Loucy (cell line): Measurements from ENCODE around the gene PRRG3.

ENCODE experiments used
- H2AFZ ChIP-seq: fragments of 200-600 bp; sonication (generic); 2 replicates; pipeline ENCODE4 v1.6.0; 2016; ENCODE audit warnings: antibody characterized with exemption, mild to moderate bottlenecking, low read length, moderate library complexity
- H3F3A ChIP-seq: fragments of 200-600 bp; 2 replicates; pipeline ENCODE4 v1.6.0; 2016; ENCODE audit warnings: antibody characterized with exemption, low read depth, mild to moderate bottlenecking
- H3K27me3 ChIP-seq: fragments of 200-600 bp; sonication (generic); 2 replicates; pipeline ENCODE4 v1.6.1; 2014; ENCODE audit warnings: low read length, mild to moderate bottlenecking; ENCODE audit not compliant: insufficient read depth, poor library complexity, severe bottlenecking
- H3K36me3 ChIP-seq: fragments of 200-600 bp; sonication (generic); 2 replicates; pipeline ENCODE4 v1.6.1; 2016; ENCODE audit warnings: low read length; ENCODE audit not compliant: insufficient read depth
- H3K4me1 ChIP-seq: fragments of 200-600 bp; sonication (generic); 2 replicates; pipeline ENCODE4 v1.5.1; 2014; ENCODE audit warnings: low read length, mild to moderate bottlenecking; ENCODE audit not compliant: insufficient read depth, poor library complexity, severe bottlenecking
- H3K4me2 ChIP-seq: fragments of 200-600 bp; sonication (generic); 2 replicates; pipeline ENCODE4 v1.6.0; 2014; ENCODE audit warnings: antibody characterized with exemption, low read length, low read depth, mild to moderate bottlenecking; ENCODE audit not compliant: poor library complexity, severe bottlenecking
- H3K4me3 ChIP-seq: fragments of 200-600 bp; sonication (generic); 2 replicates; pipeline ENCODE4 v1.5.1; 2014; ENCODE audit warnings: low read length, mild to moderate bottlenecking, mixed read lengths; ENCODE audit not compliant: poor library complexity, severe bottlenecking
- H3K79me2 ChIP-seq: fragments of 200-600 bp; sonication (generic); 2 replicates; pipeline ENCODE4 v1.6.1; 2014; ENCODE audit warnings: low read length; ENCODE audit not compliant: insufficient read depth
- H3K9ac ChIP-seq: fragments of 200-600 bp; sonication (generic); 2 replicates; pipeline ENCODE4 v1.6.0; 2014; ENCODE audit warnings: mild to moderate bottlenecking, low read depth, low read length, moderate library complexity; ENCODE audit not compliant: poor library complexity, severe bottlenecking
- H3K9me2 ChIP-seq: fragments of 200-600 bp; sonication (generic); replicated peaks from 2 replicates; pipeline ENCODE4 v1.6.1; 2016; ENCODE audit warnings: low read depth, low read length, mixed read lengths
- H3K9me3 ChIP-seq: fragments of 200-600 bp; sonication (generic); 2 replicates; pipeline ENCODE4 v1.6.1; 2014; ENCODE audit warnings: mild to moderate bottlenecking, antibody characterized with exemption, low read length, low read depth; ENCODE audit not compliant: insufficient read depth
- H4K20me1 ChIP-seq: fragments of 200-600 bp; sonication (generic); 2 replicates; pipeline ENCODE4 v1.6.0; 2014; ENCODE audit warnings: antibody characterized with exemption, low read length, mild to moderate bottlenecking; ENCODE audit not compliant: insufficient read depth, poor library complexity, severe bottlenecking
- EZH2phosphoT487 ChIP-seq: fragments of 200-600 bp; IDR thresholded peaks from 2 replicates; pipeline ENCODE4 v1.6.1; 2018; ENCODE audit warnings: antibody characterized with exemption, mild to moderate bottlenecking, moderate library complexity, borderline replicate concordance
- TF ChIP-seq, protein P1 (sequence below): fragments of 200-600 bp; sonication (generic); conservative IDR thresholded peaks from 2 replicates; pipeline ENCODE4 v1.5.1; 2014; ENCODE audit warnings: mild to moderate bottlenecking, antibody characterized with exemption, low read length

Gene PRRG3

DNA sequence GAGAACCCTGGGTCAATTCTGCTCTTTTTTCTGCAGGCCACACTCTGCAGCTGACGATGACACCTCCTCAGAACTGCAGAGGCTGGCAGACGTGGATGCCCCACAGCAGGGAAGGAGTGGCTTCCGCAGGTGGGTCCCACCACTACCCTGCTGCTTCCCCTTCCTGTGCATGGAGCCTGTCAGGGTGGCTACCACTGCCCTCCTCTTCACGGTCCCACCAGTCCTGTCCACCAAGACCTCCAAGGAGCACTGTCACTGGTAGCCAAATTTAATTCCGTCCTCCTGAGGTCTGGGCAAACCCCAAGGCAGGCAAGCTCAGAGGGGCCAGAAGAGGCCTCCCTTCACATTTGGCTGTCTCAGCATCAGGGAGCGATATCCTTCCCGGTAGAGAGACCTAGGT lies 43.5 kb downstream of the PRRG3 start:
- no peaks in the 10 kb centered on the region for H3K4me1 ChIP-seq
- H3K27me3 ChIP-seq, result no peaks in the 10 kb centered on the region
- no peaks in the 10 kb centered on the region for H3K79me2 ChIP-seq
- no peak overlapping the region for H3K4me3 ChIP-seq
- no peaks in the 10 kb centered on the region for H3F3A ChIP-seq
- H3K9me2 ChIP-seq, result no peaks in the 10 kb centered on the region
- no peak overlapping the region for H3K4me2 ChIP-seq
- no peaks in the 10 kb centered on the region for H3K9me3 ChIP-seq
- H2AFZ ChIP-seq, result no peak overlapping the region
- TF ChIP-seq, protein P1, sequence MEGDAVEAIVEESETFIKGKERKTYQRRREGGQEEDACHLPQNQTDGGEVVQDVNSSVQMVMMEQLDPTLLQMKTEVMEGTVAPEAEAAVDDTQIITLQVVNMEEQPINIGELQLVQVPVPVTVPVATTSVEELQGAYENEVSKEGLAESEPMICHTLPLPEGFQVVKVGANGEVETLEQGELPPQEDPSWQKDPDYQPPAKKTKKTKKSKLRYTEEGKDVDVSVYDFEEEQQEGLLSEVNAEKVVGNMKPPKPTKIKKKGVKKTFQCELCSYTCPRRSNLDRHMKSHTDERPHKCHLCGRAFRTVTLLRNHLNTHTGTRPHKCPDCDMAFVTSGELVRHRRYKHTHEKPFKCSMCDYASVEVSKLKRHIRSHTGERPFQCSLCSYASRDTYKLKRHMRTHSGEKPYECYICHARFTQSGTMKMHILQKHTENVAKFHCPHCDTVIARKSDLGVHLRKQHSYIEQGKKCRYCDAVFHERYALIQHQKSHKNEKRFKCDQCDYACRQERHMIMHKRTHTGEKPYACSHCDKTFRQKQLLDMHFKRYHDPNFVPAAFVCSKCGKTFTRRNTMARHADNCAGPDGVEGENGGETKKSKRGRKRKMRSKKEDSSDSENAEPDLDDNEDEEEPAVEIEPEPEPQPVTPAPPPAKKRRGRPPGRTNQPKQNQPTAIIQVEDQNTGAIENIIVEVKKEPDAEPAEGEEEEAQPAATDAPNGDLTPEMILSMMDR, result no peak
- TF ChIP-seq EZH2phosphoT487, result no peak
- no peaks in the 10 kb centered on the region for H4K20me1 ChIP-seq
- no peak overlapping the region for H3K9ac ChIP-seq
- no peaks in the 10 kb centered on the region for H3K36me3 ChIP-seq

DNA sequence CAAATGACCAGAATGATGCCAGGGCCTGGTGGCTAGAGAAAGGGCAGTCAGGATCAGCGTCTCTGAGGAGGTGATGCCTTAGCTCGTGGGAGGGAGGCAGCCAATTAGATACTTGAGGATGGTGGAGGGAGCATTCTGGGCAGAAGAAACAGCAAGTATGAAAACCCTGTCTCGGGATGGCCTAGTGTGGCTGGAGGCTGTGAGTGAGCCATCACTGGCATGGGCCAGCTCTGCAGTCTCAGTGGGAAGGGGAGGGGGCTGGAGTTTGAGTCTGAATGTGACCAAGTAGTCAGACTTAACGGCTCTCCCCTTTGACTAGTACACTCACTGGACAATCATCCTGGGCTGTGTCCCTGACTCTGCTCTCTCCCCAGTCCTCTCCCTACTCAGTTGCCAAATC lies 46.3 kb downstream of the PRRG3 start:
- Histone ChIP-seq H3F3A (no peaks in the 10 kb centered on the region), H3K27me3 (no peaks in the 10 kb centered on the region), H3K4me1 (no peaks in the 10 kb centered on the region), H3K9me2 (no peaks in the 10 kb centered on the region), H4K20me1 (no peaks in the 10 kb centered on the region), H3K9ac (no peak overlapping the region), H2AFZ (no peak overlapping the region), H3K4me2 (no peak overlapping the region), H3K9me3 (no peaks in the 10 kb centered on the region), H3K4me3 (no peak overlapping the region), H3K79me2 (no peaks in the 10 kb centered on the region), H3K36me3 (no peaks in the 10 kb centered on the region)
- TF ChIP-seq, protein P1, result no peak
- no peak for TF ChIP-seq EZH2phosphoT487

DNA sequence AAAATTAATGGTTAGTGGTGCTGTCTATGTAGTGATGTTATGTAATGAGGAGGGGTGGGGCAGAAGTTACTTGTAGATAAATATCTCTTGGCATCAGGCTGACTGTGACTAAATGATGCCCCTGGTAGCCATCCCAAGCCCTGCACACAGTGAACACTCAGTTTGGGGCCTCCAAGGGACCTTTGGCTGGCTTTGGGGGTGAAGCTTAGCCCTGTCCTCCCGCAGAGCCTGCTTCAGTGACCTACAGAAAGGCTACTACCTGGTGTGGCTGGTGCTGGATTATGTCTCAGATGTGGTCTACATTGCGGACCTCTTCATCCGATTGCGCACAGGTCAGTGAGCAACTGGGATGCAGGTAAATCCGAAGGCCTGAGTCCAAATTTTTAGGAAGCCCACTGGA lies 47.1 kb downstream of the PRRG3 start:
- Histone ChIP-seq H3K4me3 (no peak overlapping the region), H2AFZ (no peak overlapping the region), H3K27me3 (no peaks in the 10 kb centered on the region), H3K79me2 (no peaks in the 10 kb centered on the region), H3K9me2 (no peaks in the 10 kb centered on the region), H3K9ac (no peak overlapping the region), H3K4me2 (no peak overlapping the region), H3K4me1 (no peaks in the 10 kb centered on the region), H3F3A (no peaks in the 10 kb centered on the region), H3K36me3 (no peaks in the 10 kb centered on the region), H4K20me1 (no peaks in the 10 kb centered on the region), H3K9me3 (no peaks in the 10 kb centered on the region)
- TF ChIP-seq EZH2phosphoT487, result no peak
- TF ChIP-seq, protein P1, result no peak
